Urinary bladder (tissue), 4 donors: ENCODE measurements around the gene BHLHE41. TPM values are rescaled to one million over a fixed set of nuclear protein-coding genes. Genes with fewer than 3 reads are reported as not detected.

ENCODE experiments used
- DNase-seq: peaks from one replicate; pipeline ENCODE4 v3.0.0-alpha.2; 2015; ENCODE audit errors: extremely low spot score
- H3K27ac ChIP-seq: one replicate; pipeline ENCODE4 v1.5.1; 2013; ENCODE audit warnings: low read depth, mild to moderate bottlenecking, moderate library complexity
- H3K36me3 ChIP-seq: one replicate; pipeline ENCODE4 v1.6.1; 2013; ENCODE audit warnings: mild to moderate bottlenecking, moderate library complexity; ENCODE audit not compliant: insufficient read depth
- H3K4me1 ChIP-seq: one replicate; pipeline ENCODE4 v1.6.1; 2013; ENCODE audit warnings: mild to moderate bottlenecking, moderate library complexity; ENCODE audit not compliant: insufficient read depth
- H3K4me3 ChIP-seq: one replicate; pipeline ENCODE4 v1.5.1; 2013; ENCODE audit warnings: low read depth, low read length
- WGBS: extraction: QIAGEN DNeasy Blood & Tissue Kit; methylation state at CpG from one replicate; pipeline ENCODE4 v1.1.7; 2013; 5-methylcytosine and 5-hydroxymethylcytosine counted together
- polyA plus RNA-seq: library from polyadenylated mRNA; stranded (reverse); fragments of 200-250 nt; gene quantifications from one replicate; pipeline ENCODE4 v1.2.3, GENCODE V29; 2013
- total RNA-seq: library from RNA; depleted of rRNA; stranded (reverse); fragments of >200 nt; gene quantifications from one replicate; pipeline ENCODE4 v1.2.3, GENCODE V29; 2014
- donor health status: healthy with polysubstance abuse.
- donor health status: healthy.

The BHLHE41 gene
- total and polyA plus RNA-seq, 2 donors, result 3.5 to 10.1 TPM

DNA sequence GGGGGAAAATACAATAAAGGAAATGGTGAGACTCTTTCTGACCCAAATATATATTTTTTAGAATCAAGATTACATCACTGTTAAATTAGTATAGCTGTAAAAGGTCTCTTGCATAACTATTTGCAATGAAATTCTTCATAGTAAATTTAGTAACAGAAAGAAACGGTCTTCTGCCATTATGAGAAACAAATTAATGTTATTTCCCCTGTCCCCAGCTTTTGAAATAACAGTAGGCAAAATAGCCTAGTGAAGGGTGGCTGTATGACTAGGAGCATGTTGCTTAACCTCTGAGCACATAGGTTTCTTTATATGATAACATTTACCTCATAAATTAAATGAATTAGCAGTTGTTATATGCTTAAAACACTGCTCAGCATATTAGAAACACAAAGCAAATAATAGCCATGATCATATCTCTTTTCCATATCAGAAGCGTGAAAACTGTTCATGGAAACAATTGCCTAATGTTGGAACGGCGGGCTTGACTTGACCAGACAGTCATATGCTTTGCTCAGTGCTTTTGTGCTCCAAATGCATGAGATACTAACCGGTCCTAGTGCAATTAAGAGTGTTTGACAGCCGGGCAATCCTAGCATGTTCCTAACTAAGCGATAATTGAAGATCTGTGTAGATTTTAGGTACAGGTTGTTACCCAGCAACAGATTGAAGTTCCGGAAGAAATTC lies 24.0 kb downstream of the BHLHE41 start:
- H3K27ac ChIP-seq, result no peak overlapping the region
- H3K36me3 ChIP-seq, result peaks cover 1% of the 10 kb centered on the region

DNA sequence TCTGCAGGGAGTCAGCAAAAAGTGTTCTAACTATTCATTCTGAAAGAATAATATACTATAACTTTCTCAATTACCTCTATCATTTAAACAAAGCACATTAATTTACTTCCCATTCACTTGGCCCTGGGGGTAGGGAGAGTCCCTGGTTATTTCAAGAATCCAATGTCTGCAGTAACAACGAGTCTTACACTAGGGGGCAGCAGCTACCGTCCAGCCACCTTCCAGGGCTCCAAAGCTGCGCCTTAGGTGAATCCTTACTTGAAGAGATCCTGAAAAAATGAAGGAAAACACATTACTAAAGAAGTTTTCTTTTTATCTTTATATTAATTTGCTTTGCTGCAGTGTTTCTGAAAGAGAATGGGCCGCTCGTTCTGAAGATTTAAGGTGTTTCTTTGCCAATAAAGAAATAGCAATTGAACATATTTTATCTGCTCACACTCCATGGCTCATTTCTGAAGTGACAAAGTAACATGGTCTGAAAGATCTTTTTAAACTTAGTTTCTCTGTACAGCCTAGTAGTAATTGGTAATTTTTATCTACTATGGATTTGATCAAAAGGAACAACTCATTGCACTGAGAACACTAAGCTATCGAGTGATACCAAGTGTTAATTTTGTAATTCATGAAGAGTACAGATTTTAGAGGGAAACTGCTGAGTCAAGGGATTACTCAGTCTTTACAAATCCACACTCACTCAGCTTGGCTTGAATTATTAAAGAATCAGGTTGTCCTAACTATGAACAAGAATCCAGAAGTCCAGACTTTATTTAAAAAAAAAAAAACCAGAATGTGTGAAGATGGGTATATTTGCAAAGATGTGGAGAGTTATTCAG lies 27.6 kb downstream of the BHLHE41 start:
- Histone ChIP-seq H3K4me1 (no peaks in the 10 kb centered on the region), H3K36me3 (no peaks in the 10 kb centered on the region), H3K27ac (no peak overlapping the region), H3K4me3 (no peak overlapping the region)
- 18% methylated on average over 6 of the region's 6 CpGs for WGBS
- no peak for DNase-seq

More for the DNA sequence above, 24.0 kb downstream of the BHLHE41 start:
- no peak for DNase-seq
- no peaks in the 10 kb centered on the region for H3K4me1 ChIP-seq
- H3K4me3 ChIP-seq, result no peak overlapping the region
- 80% methylated on average over 8 of the region's 8 CpGs for WGBS

DNA sequence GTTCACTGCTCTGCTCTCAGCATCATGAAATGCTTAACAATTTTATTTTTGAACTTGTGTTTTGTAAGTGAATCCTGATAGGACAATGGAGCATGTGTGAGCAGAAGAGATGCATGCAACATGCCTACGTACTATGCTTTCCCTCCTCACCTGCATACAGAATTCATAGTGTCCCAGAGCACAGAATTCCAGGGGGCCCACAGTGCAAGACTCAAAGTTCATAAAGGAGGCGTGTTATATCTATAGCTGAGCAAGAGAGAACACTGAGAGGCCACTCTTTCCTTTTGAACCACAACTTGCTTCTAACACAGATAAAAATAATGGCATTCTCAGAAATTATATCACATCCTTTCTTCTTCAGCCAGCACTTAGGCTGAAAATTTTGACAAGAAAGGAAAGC lies 28.8 kb downstream of the BHLHE41 start:
- no peak overlapping the region for H3K4me3 ChIP-seq
- H3K36me3 ChIP-seq, result no peaks in the 10 kb centered on the region
- DNase-seq, result no peak
- H3K27ac ChIP-seq, result no peak overlapping the region
- 92% methylated on average over 2 of the region's 2 CpGs for WGBS
- no peaks in the 10 kb centered on the region for H3K4me1 ChIP-seq

DNA sequence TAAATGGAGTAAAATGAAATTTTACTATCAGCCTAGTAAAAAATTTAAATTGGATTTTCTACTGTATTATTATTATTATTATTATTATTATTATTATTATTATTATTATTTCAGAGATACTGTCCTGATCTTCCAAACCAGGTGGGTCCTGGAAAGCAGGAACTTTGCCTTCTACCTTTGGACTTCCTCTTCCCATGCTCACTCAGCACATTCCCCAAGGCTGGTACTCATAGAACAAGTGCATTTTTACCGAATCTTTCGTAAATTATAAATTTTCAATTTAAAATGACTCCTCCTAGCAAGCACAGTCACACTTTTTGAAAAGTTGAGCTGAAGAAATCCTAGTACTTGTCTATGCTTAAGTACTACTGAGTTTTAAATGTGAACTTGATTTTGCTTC lies 29.7 kb downstream of the BHLHE41 start:
- no peak overlapping the region for H3K4me3 ChIP-seq
- WGBS, result 95% methylated on average over 2 of the region's 2 CpGs
- no peak overlapping the region for H3K27ac ChIP-seq
- no peaks in the 10 kb centered on the region for H3K4me1 ChIP-seq
- H3K36me3 ChIP-seq, result no peaks in the 10 kb centered on the region
- DNase-seq, result no peak

DNA sequence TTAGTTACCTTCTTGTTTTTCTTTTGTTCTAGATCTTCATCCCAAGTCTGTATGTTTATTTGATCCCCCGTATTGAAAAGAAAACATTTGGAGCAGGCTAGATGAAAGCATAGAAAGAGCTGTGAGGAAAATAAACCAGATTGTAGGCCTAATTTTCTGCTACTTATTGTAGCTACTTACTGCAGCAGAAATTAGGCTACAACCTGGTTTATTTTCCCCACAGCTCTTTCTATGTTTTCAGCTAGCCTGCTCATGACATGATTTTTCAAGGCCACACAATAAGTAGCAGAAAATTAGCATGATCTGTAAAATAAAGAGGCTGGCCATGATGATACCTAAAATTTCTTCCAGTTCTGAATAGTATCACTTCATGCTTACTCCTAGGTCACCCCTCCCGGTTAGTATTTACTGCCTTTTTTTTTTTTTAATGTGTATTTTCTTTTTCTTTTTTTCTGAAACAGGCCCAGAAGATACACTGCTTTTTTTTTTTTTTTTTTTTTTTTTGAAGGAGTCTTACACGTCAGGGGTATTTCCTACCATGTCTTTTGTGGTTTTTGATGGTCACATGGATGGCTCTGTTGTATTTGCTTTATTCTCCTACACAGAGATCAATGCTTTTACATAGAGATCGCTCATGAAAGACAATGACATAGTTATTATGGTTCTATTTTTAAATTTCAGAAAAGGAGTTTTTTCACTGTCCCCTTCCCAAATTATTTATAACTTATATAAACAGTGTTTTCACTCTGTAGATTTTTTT lies 32.3 kb downstream of the BHLHE41 start:
- no peak overlapping the region for H3K4me3 ChIP-seq
- 85% methylated on average over 4 of the region's 4 CpGs for WGBS
- no peak for DNase-seq
- no peak overlapping the region for H3K27ac ChIP-seq
- no peaks in the 10 kb centered on the region for H3K4me1 ChIP-seq
- H3K36me3 ChIP-seq, result no peaks in the 10 kb centered on the region

DNA sequence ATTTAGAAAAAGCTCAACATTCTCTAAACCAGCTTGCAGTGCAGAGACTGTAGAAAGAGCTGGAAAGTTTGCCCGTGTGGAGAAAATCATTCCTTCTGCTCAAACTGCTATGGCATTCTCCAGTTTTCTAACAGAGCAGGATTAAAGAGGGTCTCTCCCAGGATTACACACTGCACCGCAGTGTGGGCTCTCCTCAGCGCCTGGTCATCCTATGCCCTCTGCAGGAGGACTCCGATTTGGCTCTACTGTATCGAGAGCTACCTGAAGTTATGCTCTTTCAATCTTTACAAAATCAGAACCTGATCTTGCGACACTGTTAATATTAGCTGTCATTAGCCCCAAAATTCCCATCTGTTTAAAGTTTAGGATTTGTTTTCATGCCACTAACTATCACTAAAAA lies 33.0 kb downstream of the BHLHE41 start:
- H3K27ac ChIP-seq, result no peak overlapping the region
- WGBS, result 70% methylated on average over 6 of the region's 6 CpGs

DNA sequence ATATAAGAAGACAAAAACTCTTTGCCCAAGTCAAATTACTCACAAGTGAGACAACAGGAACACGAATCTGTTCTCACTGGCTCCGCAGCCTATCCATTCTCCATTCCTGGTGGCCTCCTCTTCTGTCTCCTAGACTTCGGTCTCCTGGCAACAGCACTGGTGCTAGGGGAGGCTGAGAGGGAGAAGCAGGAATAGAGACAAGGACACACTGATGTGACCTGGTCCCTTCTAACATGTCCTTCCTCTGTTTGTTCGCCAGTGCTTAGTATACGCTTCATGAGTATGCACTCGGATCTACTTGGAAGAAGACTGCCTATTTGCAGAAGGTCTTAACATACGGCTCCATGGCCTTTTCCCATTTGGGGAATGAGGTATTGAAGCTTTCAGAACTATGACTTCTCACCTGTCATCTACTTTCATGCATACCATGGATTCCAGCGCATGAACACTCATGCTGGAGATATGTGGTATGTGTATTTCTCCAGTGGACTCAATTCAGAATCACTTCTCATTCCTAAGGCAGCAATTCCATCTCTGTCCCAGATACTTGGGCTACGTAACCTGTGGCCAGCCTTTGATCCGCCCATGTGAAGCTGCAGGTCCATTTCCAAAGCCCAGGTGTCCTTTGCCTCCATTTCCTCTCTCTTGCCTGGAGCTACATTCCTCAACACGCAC lies 33.9 kb downstream of the BHLHE41 start:
- Histone ChIP-seq H3K4me1 (peaks cover 1% of the 10 kb centered on the region), H3K4me3 (no peak overlapping the region), H3K27ac (no peak overlapping the region), H3K36me3 (no peaks in the 10 kb centered on the region)
- 88% methylated on average over 11 of the region's 11 CpGs for WGBS
- DNase-seq, result no peak

More for the DNA sequence above, 33.0 kb downstream of the BHLHE41 start:
- no peak for DNase-seq
- Histone ChIP-seq H3K4me3 (no peak overlapping the region), H3K36me3 (no peaks in the 10 kb centered on the region), H3K4me1 (peaks cover 1% of the 10 kb centered on the region)

DNA sequence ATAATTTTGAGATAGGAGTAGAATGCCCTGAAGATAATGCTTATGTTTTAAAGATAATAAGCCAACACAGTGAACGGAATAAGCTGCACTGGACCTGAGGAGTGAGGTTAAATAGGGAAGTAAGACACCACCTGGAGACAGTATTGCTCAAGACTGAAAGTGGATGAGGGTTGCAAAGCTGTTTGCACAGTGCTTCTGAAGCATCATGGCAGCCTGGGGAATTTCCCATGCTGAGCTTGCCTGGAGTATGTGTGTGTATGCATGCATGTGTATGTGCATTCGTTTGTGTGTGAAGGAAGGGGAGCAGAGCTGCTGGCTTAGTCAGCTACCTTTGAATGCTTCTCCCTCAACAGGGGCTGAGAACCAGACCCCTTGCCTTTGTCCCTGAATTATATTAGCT lies 35.8 kb downstream of the BHLHE41 start:
- DNase-seq, result no peak
- H3K4me1 ChIP-seq, result peaks cover 1% of the 10 kb centered on the region
- H3K4me3 ChIP-seq, result no peak overlapping the region
- WGBS, result 56% methylated on average over 2 of the region's 2 CpGs
- no peaks in the 10 kb centered on the region for H3K36me3 ChIP-seq
- H3K27ac ChIP-seq, result no peak overlapping the region

DNA sequence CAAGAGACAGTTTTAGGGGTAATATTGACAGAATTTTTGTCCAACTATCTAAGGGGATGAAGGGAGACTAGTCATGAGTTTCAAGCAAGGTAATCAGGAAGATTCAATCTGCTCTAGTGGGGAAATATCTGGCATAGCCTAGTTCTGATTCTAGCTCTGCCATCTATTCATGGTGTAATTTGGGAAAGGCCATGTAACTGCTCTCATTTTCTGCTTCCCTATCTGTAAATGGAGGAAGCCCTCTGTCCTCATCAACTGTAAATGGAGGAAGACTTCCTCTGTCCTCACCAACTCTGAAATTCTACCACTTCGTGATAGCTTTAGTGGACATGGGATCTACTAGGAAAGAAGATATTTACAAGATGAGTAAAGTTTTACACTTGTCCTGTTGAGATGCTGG lies 37.9 kb downstream of the BHLHE41 start:
- H3K4me3 ChIP-seq, result no peak overlapping the region
- no peak overlapping the region for H3K27ac ChIP-seq
- no peak for DNase-seq
- 87% methylated on average over 1 of the region's 1 CpG for WGBS
- H3K4me1 ChIP-seq, result peaks cover 1% of the 10 kb centered on the region
- H3K36me3 ChIP-seq, result no peaks in the 10 kb centered on the region

DNA sequence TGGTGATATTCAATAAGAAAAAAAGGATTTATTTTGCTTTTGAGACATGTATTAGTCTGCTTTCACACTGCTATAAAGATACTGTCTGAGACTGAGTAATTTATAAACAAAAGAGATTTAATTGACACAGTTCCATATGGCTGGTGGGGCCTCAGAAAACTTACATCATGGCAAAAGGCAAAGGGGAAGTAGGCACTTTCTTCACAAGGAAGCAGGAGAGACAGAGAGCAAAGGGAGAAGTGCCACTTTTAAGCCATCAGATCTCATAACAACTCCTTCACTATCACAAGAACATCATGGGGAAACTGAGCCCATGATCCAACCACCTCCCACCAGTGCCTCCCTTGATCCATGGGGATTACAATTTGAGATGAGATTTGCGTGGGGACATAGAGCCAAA lies 43.9 kb downstream of the BHLHE41 start:
- H3K27ac ChIP-seq, result no peak overlapping the region
- H3K4me1 ChIP-seq, result no peaks in the 10 kb centered on the region
- H3K36me3 ChIP-seq, result no peaks in the 10 kb centered on the region
- no peak overlapping the region for H3K4me3 ChIP-seq
- 83% methylated on average over 1 of the region's 1 CpG for WGBS
- no peak for DNase-seq

DNA sequence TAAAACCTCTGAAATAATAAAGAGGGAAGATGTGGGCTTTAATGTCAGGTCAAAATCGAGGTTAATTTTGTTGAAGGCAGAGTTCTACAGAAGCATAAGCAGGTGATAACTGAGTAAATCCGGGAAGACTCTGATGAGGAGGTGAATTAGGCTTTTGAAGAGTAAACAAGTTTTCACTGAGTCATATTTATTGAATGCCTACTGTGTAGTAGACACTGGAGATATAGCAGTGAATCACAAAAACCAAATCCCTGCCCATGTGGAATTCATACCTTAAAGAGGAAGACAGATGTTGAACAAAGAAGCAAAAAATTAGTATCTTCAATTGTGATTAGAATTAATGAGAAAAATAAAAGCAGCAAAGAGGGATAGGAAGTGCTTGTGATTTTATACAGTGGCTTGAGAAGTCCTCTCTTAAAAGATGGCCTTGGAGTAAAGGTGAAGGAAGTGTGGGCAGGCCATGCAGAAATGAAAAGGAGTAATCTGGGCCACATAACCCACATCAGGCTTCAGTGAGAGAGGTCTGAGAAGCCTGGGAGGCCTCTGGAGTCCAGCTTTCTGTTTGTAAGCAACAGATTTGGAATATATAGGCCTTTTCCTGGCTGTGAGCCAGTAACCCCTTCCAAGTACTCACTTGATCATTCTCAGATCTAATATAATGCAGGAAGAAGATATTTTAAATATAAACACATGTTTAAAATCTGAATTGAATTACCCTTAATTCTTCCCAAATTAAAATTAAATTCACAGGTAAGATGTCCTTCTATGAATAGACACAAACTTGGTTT lies 46.7 kb downstream of the BHLHE41 start:
- DNase-seq, result no peak
- H3K4me3 ChIP-seq, result no peak overlapping the region
- H3K36me3 ChIP-seq, result no peaks in the 10 kb centered on the region
- no peaks in the 10 kb centered on the region for H3K4me1 ChIP-seq
- 75% methylated on average over 2 of the region's 2 CpGs for WGBS
- H3K27ac ChIP-seq, result no peak overlapping the region
